B cell (primary cell): ENCODE data around the gene TRIP10. TPM values are rescaled to one million over a fixed set of nuclear protein-coding genes. Genes with fewer than 3 reads are reported as not detected.

Source experiments
- ATAC-seq: fragments of 200-7000 bp; cut with Tn5 transposase; one replicate; pipeline ENCODE4 v1.10.0; 2021; ENCODE audit warnings: low read depth, mild to moderate bottlenecking, moderate number of reproducible peaks, moderate library complexity
- CTCF ChIA-PET: fragments of 350-600 bp; sonication (Branson Sonifier 250); formaldehyde crosslinking; loops from one replicate; lab custom pipeline; 2021; ENCODE audit warnings: antibody characterized with exemption, inconsistent platforms; lab: Charles Lee
- POLR2A ChIA-PET: fragments of 350-600 bp; sonication (Branson Sonifier 250); formaldehyde crosslinking; loops from one replicate; lab custom pipeline; 2021; ENCODE audit warnings: antibody characterized with exemption; lab: Charles Lee
- DNase-seq: peaks from one replicate; pipeline ENCODE4 v3.0.0; 2013
- H2AFZ ChIP-seq: 2 replicates; pipeline ENCODE4 v1.6.1; 2012; ENCODE audit warnings: mild to moderate bottlenecking, low read depth, low read length; ENCODE audit not compliant: insufficient read depth, poor library complexity, severe bottlenecking
- H3K27ac ChIP-seq, 2 donors: 1 replicate in 1 of 2; 2 replicates in 1 of 2; pipeline ENCODE4 v1.5.1; 2012 to 2013; ENCODE audit warnings: low read length in 2 of 2, mild to moderate bottlenecking in 2 of 2, moderate library complexity in 1 of 2
- H3K27me3 ChIP-seq, 4 experiments: fragments of 200-600 bp in 1 of 4; sonication (generic) in 1 of 4; replicated peaks in 1 of 4; 1 replicate in 2 of 4; 2 replicates in 2 of 4; pipeline versions ENCODE4 v1.6.1 to v1.7.0; 2013 to 2016; ENCODE audit warnings: low read length in 3 of 4, mild to moderate bottlenecking in 2 of 4, mixed read lengths in 1 of 4, moderate library complexity in 1 of 4; ENCODE audit not compliant: insufficient read depth in 4 of 4, control insufficient read depth in 3 of 4; ENCODE audit errors: control extremely low read depth in 1 of 4
- H3K36me3 ChIP-seq, 2 experiments: replicated peaks in 1 of 2; 1 replicate in 1 of 2; 2 replicates in 1 of 2; pipeline versions ENCODE4 v1.6.1 to v1.7.1; 2013; ENCODE audit warnings: low read length in 1 of 2; ENCODE audit not compliant: insufficient read depth in 2 of 2, control insufficient read depth in 1 of 2; ENCODE audit errors: control extremely low read depth in 1 of 2, extremely low read depth in 1 of 2
- H3K4me1 ChIP-seq, 2 donors: fragments of 200-600 bp in 1 of 2; sonication (generic) in 1 of 2; 1 replicate in 1 of 2; 2 replicates in 1 of 2; pipeline versions ENCODE4 v1.5.1 to v1.6.1; 2013 to 2017; ENCODE audit warnings: low read length in 2 of 2; ENCODE audit not compliant: control insufficient read depth in 2 of 2, insufficient read depth in 2 of 2
- H3K4me2 ChIP-seq: replicated peaks from 2 replicates; pipeline ENCODE3; 2012; ENCODE audit warnings: mild to moderate bottlenecking, low read depth, low read length; ENCODE audit not compliant: poor library complexity, severe bottlenecking
- H3K4me3 ChIP-seq, 5 experiments: fragments of 200-600 bp in 1 of 5; sonication (generic) in 1 of 5; 1 replicate in 3 of 5; 2 replicates in 2 of 5; pipeline versions ENCODE4 v1.5.1 to v1.7.0; 2011 to 2016; ENCODE audit warnings: low read length in 4 of 5, mild to moderate bottlenecking in 4 of 5, low read depth in 2 of 5, control low read depth in 1 of 5, moderate library complexity in 1 of 5; ENCODE audit not compliant: insufficient read depth in 1 of 5; ENCODE audit errors: control extremely low read depth in 1 of 5, extremely low read depth in 1 of 5
- H3K79me2 ChIP-seq: fragments of 200-600 bp; sonication (generic); one replicate; pipeline ENCODE4 v1.6.0; 2016; ENCODE audit warnings: low read length; ENCODE audit not compliant: control insufficient read depth, insufficient read depth
- H3K9ac ChIP-seq: fragments of 200-600 bp; sonication (generic); 2 replicates; pipeline ENCODE4 v1.6.1; 2017; ENCODE audit warnings: mild to moderate bottlenecking, low read length, moderate library complexity
- H3K9me3 ChIP-seq, 3 donors: one replicate each; pipeline versions ENCODE4 v1.6.1 to v1.7.1; 2013; ENCODE audit warnings: low read length in 2 of 3; ENCODE audit not compliant: control insufficient read depth in 2 of 3, insufficient read depth in 1 of 3; ENCODE audit errors: control extremely low read depth in 1 of 3
- H4K20me1 ChIP-seq: 2 replicates; pipeline ENCODE4 v1.6.0; 2012; ENCODE audit warnings: mild to moderate bottlenecking, low read length; ENCODE audit not compliant: insufficient read depth, control insufficient read depth, poor library complexity, severe bottlenecking
- H3K27ac Mint-ChIP-seq: one replicate; pipeline ENCODE4 v1.8.0; 2021; ENCODE audit warnings: mixed read lengths
- H3K27me3 Mint-ChIP-seq: one replicate; pipeline ENCODE4 v1.8.0; 2021; ENCODE audit warnings: mixed read lengths
- H3K4me1 Mint-ChIP-seq: one replicate; pipeline ENCODE4 v1.8.0; 2021; ENCODE audit warnings: mixed read lengths
- H3K4me3 Mint-ChIP-seq: one replicate; pipeline ENCODE4 v1.8.0; 2021; ENCODE audit warnings: mixed read lengths
- H3K9me3 Mint-ChIP-seq: one replicate; pipeline ENCODE4 v1.8.0; 2022; ENCODE audit warnings: mixed read lengths; ENCODE audit not compliant: insufficient read depth
- EZH2 ChIP-seq: IDR thresholded peaks from 2 replicates; pipeline ENCODE4 v1.6.1; 2012; ENCODE audit warnings: borderline replicate concordance, low read depth, mild to moderate bottlenecking, moderate library complexity, low read length; ENCODE audit not compliant: insufficient read depth, poor library complexity, severe bottlenecking
- WGBS: methylation state at CpG from one replicate; pipeline ENCODE4 v1.1.5; 2013; ENCODE audit warnings: missing lambda C conversion rate; ENCODE audit not compliant: insufficient coverage; 5-methylcytosine and 5-hydroxymethylcytosine counted together
- intact Hi-C: fragments of 100-400 bp; cut with micrococcal nuclease; formaldehyde crosslinking; loops from one replicate; pipeline ENCODE4 v1.10.0; 2022
- polyA plus RNA-seq: library from polyadenylated mRNA; depleted of rRNA; stranded (reverse); fragments of >200 nt; gene quantifications from 2 replicates; pipeline ENCODE4 v1.2.3, GENCODE V29; 2012
- total RNA-seq, 2 donors: library from RNA; stranded (reverse); fragments of 120-200 nt in 1 of 2; gene quantifications; 1 replicate in 1 of 2; 2 replicates in 1 of 2; pipeline versions ENCODE4 v1.2.3 to v1.2.4, GENCODE V29; 2013 to 2022
- TF ChIP-seq, protein P1 (sequence below): fragments of 200-600 bp; IDR thresholded peaks from one replicate; pipeline ENCODE4 v1.8.0; 2022; ENCODE audit warnings: antibody characterized with exemption, mild to moderate bottlenecking

The TRIP10 gene
- total and polyA plus RNA-seq, 2 donors (not counting 1 experiment from before 2014, with no cell fraction given), result 5.9 to 42.7 TPM

DNA sequence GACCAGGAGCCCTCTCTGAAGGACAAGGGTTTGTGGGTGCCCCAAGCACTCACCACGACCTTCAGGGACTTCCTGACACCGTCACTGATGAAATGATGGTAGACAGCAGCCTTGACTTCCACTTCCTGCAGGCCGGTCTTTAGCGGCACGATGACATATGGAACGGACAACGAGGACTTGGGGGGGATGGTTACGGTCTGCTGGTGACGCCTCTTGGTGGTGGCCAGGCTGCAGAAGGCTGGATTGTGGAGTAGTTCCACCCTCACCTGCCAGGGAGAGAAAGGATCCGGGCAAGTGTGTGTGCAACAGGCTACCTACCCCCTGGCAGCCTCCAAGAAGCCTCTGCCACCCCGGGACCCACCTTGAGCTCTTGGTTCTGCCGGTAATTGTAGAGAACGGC is 42.2 kb upstream of the TRIP10 start:
- Mint-ChIP-seq H3K27me3 (no peaks in the 10 kb centered on the region), H3K9me3 (no peaks in the 10 kb centered on the region), H3K27ac (no peak overlapping the region), H3K4me1 (no peaks in the 10 kb centered on the region), H3K4me3 (no peak overlapping the region)
- Histone ChIP-seq H3K4me2 (no peak overlapping the region), H3K9me3 (peaks cover 0 to 8% (median 0%) of the 10 kb centered on the region in 3 donors), H2AFZ (peak overlapping the region; percentile 40), H3K79me2 (no peaks in the 10 kb centered on the region), H3K9ac (no peak overlapping the region), H3K27me3 (peaks cover 0 to 2% (median 0%) of the 10 kb centered on the region in 4 experiments), H4K20me1 (no peaks in the 10 kb centered on the region), H3K4me1 (no peaks in the 10 kb centered on the region), H3K36me3 (no peaks in the 10 kb centered on the region), H3K4me3 (no peak overlapping the region), H3K27ac (no peak overlapping the region)
- WGBS, result 65% methylated on average over 9 of the region's 13 CpGs
- intact Hi-C loops, result no loop called here
- ATAC-seq (no peak), DNase-seq (no peak)
- ChIA-PET CTCF (interaction anchor here (1.2 kb wide), 1 partner anchor 166 kb away, joined by 4 read pairs; no protein-coding TSS in a partner anchor), POLR2A (no interaction called here)
- TF ChIP-seq, protein P1, sequence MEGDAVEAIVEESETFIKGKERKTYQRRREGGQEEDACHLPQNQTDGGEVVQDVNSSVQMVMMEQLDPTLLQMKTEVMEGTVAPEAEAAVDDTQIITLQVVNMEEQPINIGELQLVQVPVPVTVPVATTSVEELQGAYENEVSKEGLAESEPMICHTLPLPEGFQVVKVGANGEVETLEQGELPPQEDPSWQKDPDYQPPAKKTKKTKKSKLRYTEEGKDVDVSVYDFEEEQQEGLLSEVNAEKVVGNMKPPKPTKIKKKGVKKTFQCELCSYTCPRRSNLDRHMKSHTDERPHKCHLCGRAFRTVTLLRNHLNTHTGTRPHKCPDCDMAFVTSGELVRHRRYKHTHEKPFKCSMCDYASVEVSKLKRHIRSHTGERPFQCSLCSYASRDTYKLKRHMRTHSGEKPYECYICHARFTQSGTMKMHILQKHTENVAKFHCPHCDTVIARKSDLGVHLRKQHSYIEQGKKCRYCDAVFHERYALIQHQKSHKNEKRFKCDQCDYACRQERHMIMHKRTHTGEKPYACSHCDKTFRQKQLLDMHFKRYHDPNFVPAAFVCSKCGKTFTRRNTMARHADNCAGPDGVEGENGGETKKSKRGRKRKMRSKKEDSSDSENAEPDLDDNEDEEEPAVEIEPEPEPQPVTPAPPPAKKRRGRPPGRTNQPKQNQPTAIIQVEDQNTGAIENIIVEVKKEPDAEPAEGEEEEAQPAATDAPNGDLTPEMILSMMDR, result no peak
- no peak for TF ChIP-seq EZH2

DNA sequence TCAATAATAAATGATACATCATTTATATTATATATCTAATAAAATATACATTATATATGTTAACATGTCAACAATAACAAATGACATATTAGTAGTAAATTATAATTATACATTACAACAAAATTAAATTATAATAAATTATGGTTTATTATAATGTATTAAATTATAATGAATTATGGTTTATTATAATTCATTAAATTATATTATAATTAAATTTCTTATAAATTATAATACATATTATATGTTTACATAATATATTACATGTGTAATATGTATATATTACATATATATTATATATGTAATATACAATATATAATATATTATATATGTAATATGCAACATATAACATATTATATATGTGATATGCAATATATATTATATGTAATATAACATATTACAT is 39.5 kb upstream of the TRIP10 start:
- Histone ChIP-seq H3K9me3 (peaks cover 0 to 3% (median 0%) of the 10 kb centered on the region in 3 donors), H3K4me2 (no peak overlapping the region), H3K27me3 (peaks cover 0 to 2% (median 0%) of the 10 kb centered on the region in 4 experiments), H4K20me1 (no peaks in the 10 kb centered on the region), H2AFZ (no peak overlapping the region), H3K4me3 (no peak overlapping the region), H3K79me2 (no peaks in the 10 kb centered on the region), H3K27ac (no peak overlapping the region), H3K9ac (no peak overlapping the region), H3K36me3 (no peaks in the 10 kb centered on the region), H3K4me1 (no peaks in the 10 kb centered on the region)
- Mint-ChIP-seq H3K27ac (no peak overlapping the region), H3K27me3 (no peaks in the 10 kb centered on the region), H3K4me3 (no peak overlapping the region), H3K4me1 (no peaks in the 10 kb centered on the region), H3K9me3 (no peaks in the 10 kb centered on the region)
- DNase-seq (no peak), ATAC-seq (no peak)
- POLR2A ChIA-PET, result no interaction called here
- no peak for TF ChIP-seq EZH2
- TF ChIP-seq, protein P1, result no peak
- CTCF ChIA-PET, result no interaction called here
- intact Hi-C loops, result no loop called here
